ENCODE data around the gene EPHA8.

The EPHA8 gene

DNA sequence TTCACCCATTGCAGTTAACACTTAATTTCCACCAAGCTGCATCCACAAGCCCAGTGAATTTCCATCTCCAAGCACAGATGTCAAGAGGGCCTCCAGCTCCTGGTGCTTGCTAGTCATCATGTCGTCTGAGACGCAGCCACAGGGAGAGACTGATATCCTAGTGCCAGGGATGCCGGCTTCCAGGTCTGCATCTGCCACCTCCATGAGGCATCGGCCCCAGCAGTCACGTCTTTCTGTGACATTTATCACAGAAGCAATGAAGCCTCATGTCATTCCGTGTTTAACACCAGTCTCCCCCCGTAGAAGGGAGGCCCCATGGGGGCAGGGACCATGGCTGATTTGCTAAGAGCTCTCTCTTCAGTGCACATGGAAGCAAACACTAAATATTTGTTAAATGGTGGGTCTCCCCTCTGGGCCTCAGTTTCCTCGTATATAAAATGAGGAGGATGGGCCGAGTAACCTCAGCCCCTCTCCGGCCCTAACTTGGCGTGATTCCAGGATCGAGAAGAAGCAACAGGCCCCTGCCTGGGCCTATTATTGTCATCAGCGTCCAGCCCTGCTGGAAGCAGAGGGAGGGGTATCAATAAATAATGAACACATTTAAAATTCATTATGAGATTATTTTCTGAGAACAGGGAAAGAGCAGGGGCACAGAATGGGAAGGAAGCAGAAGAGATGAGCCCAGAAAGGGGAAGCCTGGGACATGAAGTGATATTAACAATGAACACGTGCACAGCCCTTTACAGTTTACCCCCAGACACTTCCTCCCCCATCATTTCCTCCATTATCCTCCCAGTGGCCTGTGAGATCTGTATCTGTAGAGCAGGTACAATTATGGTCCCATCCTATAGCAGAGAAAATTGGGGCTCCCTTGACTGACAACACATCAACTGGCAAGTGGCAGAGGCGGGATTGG is 88.9 kb downstream of the EPHA8 start:
- no peak for DNase-seq

DNA sequence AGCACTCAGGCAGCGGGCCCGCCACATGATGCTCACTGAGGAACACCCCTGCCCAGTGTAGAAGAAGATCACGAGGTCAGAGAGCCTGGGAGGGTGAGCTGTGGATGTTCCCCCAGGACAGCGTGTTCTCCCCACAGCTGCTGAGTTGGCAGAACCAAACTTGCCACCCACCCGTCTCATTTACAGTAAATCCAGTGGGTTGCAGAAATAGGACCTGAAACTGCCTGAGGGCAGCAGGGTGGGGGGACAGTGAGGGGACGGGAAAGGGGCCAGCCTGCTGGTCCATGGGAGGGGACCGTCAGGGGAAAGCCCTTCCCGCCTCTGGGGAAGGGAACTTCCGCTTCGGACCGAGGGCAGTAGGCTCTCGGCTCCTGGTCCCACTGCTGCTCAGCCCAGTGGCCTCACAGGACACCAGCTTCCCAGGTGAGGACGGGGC is 89.6 kb downstream of the EPHA8 start, which contains the start of gene C1QB:
Gene C1QB (plus strand): TSS at position 356 of the 436 bp plus-strand sequence. CDS start 6,227 bp downstream, outside the sequence.
- no peak for DNase-seq

Data from CD4-positive, alpha-beta T cell treated with Interleukin-10 for 1 hour (primary cell).